T-helper 1 cell treated with Interleukin-12 subunit alpha and Interleukin-12 subunit beta and Interleukin-4 antibody, amounts not matched to agents 30 μg/mL and 1 μg/mL, for 36 hours (primary cell): ENCODE measurements around the gene CFAP46.

ENCODE experiments used
- H3K27ac Mint-ChIP-seq: one replicate; pipeline ENCODE4 v1.8.0; 2021; ENCODE audit warnings: mild to moderate bottlenecking, mixed read lengths
- H3K27me3 Mint-ChIP-seq: one replicate; pipeline ENCODE4 v1.8.0; 2021; ENCODE audit warnings: low read depth, mixed read lengths
- H3K36me3 Mint-ChIP-seq: one replicate; pipeline ENCODE4 v1.8.0; 2021; ENCODE audit warnings: low read depth, mixed read lengths
- H3K4me1 Mint-ChIP-seq: one replicate; pipeline ENCODE4 v1.8.0; 2021; ENCODE audit warnings: low read depth, mixed read lengths
- H3K4me3 Mint-ChIP-seq: one replicate; pipeline ENCODE4 v1.8.0; 2021; ENCODE audit warnings: mild to moderate bottlenecking, moderate library complexity, mixed read lengths
- H3K9me3 Mint-ChIP-seq: one replicate; pipeline ENCODE4 v1.8.0; 2021; ENCODE audit warnings: mixed read lengths

Gene CFAP46

GRCh38 chr10:132878730-132879407 lies 63.5 kb downstream of the CFAP46 start:
- Mint-ChIP-seq H3K4me3 (no peak overlapping the region), H3K36me3 (no peaks in the 10 kb centered on the region), H3K4me1 (no peaks in the 10 kb centered on the region), H3K9me3 (no peaks in the 10 kb centered on the region), H3K27me3 (no peaks in the 10 kb centered on the region), H3K27ac (no peak overlapping the region)

GRCh38 chr10:132878091-132878729 lies 64.2 kb downstream of the CFAP46 start:
- H3K27me3 Mint-ChIP-seq: no peaks in the 10 kb centered on the region

GRCh38 chr10:132877473-132877872 lies 64.9 kb downstream of the CFAP46 start:
- no peaks in the 10 kb centered on the region for H3K9me3 Mint-ChIP-seq
- H3K27ac Mint-ChIP-seq: no peak overlapping the region
- H3K36me3 Mint-ChIP-seq: no peaks in the 10 kb centered on the region
- no peaks in the 10 kb centered on the region for H3K4me1 Mint-ChIP-seq
- H3K27me3 Mint-ChIP-seq: no peaks in the 10 kb centered on the region
- H3K4me3 Mint-ChIP-seq: no peak overlapping the region

More at GRCh38 chr10:132878091-132878729, 64.2 kb downstream of the CFAP46 start:
- H3K36me3 Mint-ChIP-seq: no peaks in the 10 kb centered on the region
- no peaks in the 10 kb centered on the region for H3K4me1 Mint-ChIP-seq
- no peak overlapping the region for H3K27ac Mint-ChIP-seq
- H3K9me3 Mint-ChIP-seq: no peaks in the 10 kb centered on the region
- H3K4me3 Mint-ChIP-seq: no peak overlapping the region

GRCh38 chr10:132876993-132877431 lies 65.4 kb downstream of the CFAP46 start:
- Mint-ChIP-seq H3K4me3 (no peak overlapping the region), H3K27ac (no peak overlapping the region), H3K36me3 (no peaks in the 10 kb centered on the region), H3K27me3 (no peaks in the 10 kb centered on the region), H3K4me1 (no peaks in the 10 kb centered on the region), H3K9me3 (no peaks in the 10 kb centered on the region)

DNA sequence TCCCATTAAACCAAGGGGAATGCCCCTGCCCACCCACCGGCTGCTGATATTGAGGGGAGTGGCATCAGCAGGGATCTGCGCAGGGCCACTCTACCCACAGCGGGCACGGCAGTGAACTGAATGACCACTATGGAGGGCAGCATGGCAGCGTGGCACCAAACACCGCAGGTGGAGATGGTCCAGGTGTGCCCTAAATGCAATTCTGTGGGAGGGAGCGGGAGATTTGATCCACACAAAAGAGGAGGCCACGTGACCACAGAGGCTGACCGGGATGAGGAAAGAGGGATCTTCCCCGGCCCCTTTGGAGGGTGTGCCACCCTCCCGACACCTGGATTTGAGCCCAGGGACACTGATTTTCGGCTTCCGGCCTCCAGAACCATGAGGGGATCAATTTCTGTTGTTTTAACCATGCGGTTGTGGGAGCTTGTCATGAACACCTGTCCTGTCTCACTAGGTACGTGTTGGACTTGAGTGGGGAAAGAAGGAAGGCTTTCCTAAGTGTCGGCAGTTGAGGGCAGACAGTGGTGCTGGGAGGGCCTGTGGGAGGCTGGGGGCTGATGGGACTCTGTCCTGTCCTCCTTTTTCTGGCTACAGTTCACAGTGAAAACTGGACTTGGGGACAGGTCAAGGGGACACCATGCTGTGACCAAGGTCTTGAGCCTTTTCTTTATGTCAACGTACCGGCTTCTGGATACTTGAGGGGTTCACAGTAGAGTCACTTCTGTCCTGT lies 66.1 kb downstream of the CFAP46 start:
- Mint-ChIP-seq H3K36me3 (no peaks in the 10 kb centered on the region), H3K4me3 (no peak overlapping the region), H3K9me3 (no peaks in the 10 kb centered on the region), H3K27me3 (no peaks in the 10 kb centered on the region), H3K4me1 (no peaks in the 10 kb centered on the region), H3K27ac (no peak overlapping the region)

DNA sequence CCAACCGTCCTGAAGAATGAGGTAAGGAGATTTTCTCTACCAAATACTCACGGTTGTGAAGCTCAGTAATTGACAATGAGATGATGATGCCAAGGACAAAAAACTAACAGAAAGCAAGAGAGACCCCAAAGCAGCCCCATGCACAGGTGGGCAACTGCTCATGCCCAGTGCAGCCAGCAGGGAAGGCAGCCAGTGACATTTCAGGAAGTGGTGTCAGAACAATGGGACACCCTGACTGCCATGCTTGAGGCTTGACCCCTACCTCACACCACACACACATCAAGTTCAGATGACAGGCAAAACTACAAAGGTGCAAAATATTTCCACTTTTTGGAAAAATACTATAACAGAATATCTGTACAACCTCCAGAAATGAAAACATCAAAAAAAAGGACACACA lies 66.9 kb downstream of the CFAP46 start:
- H3K27me3 Mint-ChIP-seq: no peaks in the 10 kb centered on the region
- H3K4me1 Mint-ChIP-seq: no peaks in the 10 kb centered on the region
- no peak overlapping the region for H3K4me3 Mint-ChIP-seq
- no peak overlapping the region for H3K27ac Mint-ChIP-seq
- no peaks in the 10 kb centered on the region for H3K9me3 Mint-ChIP-seq
- H3K36me3 Mint-ChIP-seq: no peaks in the 10 kb centered on the region

DNA sequence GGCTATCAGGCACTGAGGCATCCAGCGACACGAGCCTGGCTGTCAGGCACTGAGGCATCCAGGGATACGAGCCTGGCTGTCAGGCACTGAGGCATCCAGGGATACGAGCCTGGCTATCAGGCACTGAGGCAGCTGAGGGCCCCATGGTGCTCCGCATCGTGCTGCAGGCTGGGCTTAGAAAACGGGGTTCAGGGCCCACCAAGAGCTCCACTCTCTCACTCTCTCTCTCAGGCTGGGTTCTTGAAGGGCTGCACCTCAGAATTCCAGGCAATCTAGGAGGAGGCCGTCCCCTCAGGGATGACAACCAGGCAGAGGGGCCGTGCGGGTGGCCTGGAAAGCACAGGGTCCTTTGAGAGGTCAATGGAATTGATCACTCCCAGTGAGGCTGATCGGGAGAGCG lies 69.0 kb downstream of the CFAP46 start:
- no peak overlapping the region for H3K27ac Mint-ChIP-seq
- no peaks in the 10 kb centered on the region for H3K4me1 Mint-ChIP-seq
- no peaks in the 10 kb centered on the region for H3K36me3 Mint-ChIP-seq
- H3K9me3 Mint-ChIP-seq: no peaks in the 10 kb centered on the region
- H3K27me3 Mint-ChIP-seq: no peaks in the 10 kb centered on the region
- H3K4me3 Mint-ChIP-seq: no peak overlapping the region

- Mint-ChIP-seq H3K4me3 (no peak overlapping the region), H3K36me3 (no peaks in the 10 kb centered on the region), H3K4me1 (no peaks in the 10 kb centered on the region), H3K27ac (no peak overlapping the region), H3K9me3 (no peaks in the 10 kb centered on the region), H3K27me3 (no peaks in the 10 kb centered on the region)
These were observed 69.7 kb downstream of the CFAP46 start for GRCh38 chr10:132872658-132873057.

DNA sequence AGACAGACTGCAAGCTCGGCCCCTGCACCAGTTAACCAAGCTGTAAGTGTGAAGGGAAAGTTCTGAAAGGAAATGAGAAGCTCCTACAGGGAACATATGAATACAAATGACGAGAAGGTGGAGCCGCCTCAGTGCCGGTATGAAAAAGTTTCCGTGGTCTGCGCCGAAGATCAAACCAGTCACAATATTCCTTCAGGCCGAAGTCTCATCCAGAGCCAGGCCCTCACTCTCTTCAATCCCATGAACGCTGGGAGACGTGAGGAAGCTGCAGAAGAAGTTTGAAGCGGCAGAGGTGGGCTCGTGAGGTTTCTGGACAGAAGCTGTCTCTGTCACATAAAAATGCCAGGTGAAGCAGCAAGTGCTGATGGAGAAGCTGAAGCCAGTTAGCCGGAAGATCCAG lies 71.9 kb downstream of the CFAP46 start:
- no peaks in the 10 kb centered on the region for H3K27me3 Mint-ChIP-seq
- H3K4me1 Mint-ChIP-seq: no peaks in the 10 kb centered on the region
- H3K27ac Mint-ChIP-seq: no peak overlapping the region
- H3K9me3 Mint-ChIP-seq: no peaks in the 10 kb centered on the region
- H3K36me3 Mint-ChIP-seq: no peaks in the 10 kb centered on the region
- no peak overlapping the region for H3K4me3 Mint-ChIP-seq

- no peaks in the 10 kb centered on the region for H3K27me3 Mint-ChIP-seq
- no peak overlapping the region for H3K4me3 Mint-ChIP-seq
- H3K4me1 Mint-ChIP-seq: no peaks in the 10 kb centered on the region
- no peaks in the 10 kb centered on the region for H3K36me3 Mint-ChIP-seq
- H3K9me3 Mint-ChIP-seq: no peaks in the 10 kb centered on the region
- H3K27ac Mint-ChIP-seq: no peak overlapping the region
These were observed 72.7 kb downstream of the CFAP46 start for GRCh38 chr10:132869621-132870020.

DNA sequence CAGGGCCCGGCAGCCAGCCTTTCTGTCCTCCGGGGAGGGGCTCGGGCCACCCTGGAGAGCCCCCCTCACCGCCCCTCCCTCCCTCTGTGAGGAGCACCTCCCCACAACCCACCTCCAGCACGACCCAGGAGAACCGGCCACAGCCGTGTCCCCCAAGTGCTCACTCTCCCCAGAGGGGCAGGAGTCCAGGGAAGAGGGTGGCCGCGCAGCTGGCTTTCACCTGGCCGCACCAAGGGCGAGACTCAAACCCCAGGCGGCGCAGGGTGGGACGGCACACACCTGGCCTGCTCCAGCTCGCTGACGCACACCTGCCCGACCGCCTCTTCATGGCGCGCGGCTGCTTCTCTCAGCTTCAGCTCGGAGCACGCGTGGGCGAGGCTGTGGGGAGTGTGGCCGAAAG lies 73.4 kb downstream of the CFAP46 start:
- Mint-ChIP-seq H3K27me3 (no peaks in the 10 kb centered on the region), H3K4me3 (no peak overlapping the region), H3K9me3 (no peaks in the 10 kb centered on the region), H3K4me1 (no peaks in the 10 kb centered on the region), H3K36me3 (no peaks in the 10 kb centered on the region), H3K27ac (no peak overlapping the region)

DNA sequence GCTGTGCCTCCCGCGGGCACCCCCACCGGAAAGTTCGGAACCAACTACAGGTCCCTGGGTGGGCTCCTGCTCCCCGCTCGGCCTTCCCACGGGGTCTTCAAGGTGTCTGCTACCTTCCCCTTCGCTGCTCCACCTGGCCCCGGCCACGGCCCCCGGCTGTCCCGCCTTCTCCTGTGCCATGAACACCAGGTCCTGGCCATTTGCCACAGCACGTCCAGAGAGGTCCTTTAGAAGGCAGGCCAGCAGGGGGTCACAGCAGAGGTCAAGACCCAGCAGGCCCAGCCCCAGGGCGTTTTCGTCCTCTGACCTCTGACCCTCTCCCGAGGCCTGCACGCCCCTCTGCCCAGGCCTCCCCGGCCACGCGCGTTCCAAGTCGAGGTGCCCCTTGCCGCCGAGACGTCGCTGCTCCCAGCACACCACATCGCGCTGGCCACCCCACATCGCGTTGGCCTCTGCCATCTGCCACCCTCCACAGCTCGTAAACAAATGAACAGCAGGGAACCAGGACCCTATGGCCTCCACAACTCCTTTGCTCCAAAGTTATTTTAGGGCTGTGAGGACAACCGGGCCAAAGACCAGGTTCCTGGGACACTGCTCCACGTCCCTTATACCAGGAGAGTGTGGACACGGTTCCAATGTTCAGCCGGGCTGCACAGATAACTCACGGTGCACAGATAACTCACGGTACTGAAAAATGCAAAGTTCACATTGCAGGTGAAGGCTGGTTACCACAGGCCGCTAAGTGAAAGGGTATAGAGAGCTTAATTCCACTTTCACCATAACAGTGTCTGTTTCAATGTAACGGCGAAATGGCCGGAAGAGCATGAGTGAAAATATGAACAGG lies 74.3 kb downstream of the CFAP46 start:
- H3K27me3 Mint-ChIP-seq: no peaks in the 10 kb centered on the region
- H3K36me3 Mint-ChIP-seq: no peaks in the 10 kb centered on the region
- H3K27ac Mint-ChIP-seq: no peak overlapping the region

DNA sequence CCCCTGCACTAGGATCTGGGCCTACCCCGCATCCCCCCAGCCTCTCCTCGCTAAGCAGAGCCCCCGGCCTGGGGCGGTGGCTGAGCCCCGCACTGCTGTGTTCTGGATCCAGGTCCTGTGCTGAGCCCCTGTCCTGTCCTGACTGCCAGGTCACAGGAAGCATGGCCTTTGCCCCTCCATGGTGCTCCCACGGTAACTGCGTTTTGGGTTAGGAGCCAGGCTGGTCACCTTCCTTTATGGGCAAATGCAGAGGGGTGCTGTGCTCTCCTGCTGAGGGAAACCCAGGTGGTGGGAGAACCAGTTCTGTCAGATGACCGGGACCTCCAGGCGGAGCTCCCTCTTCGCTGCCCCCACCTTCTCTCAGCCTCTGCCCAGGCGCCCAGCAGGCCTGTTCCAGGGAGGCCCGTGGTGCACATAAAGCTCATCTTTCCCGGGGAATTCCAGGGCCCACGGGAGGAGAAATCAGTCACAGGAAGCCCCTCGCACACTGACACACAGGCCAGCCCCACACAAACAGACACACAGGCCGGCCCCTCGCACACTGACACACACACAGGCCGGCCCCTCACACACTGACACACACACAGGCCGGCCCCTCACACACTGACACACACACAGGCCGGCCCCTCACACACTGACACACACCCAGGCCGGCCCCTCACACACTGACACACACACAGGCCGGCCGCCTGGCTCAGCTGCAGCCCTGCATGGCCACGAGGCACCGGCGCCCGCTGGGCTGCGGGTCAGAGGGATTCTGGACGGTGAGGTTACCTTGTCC lies 75.6 kb downstream of the CFAP46 start:
- Mint-ChIP-seq H3K27me3 (no peaks in the 10 kb centered on the region), H3K36me3 (no peaks in the 10 kb centered on the region), H3K4me1 (no peaks in the 10 kb centered on the region), H3K9me3 (no peaks in the 10 kb centered on the region), H3K27ac (no peak overlapping the region), H3K4me3 (no peak overlapping the region)

More for the DNA sequence above, 74.3 kb downstream of the CFAP46 start:
- no peak overlapping the region for H3K4me3 Mint-ChIP-seq
- no peaks in the 10 kb centered on the region for H3K4me1 Mint-ChIP-seq
- no peaks in the 10 kb centered on the region for H3K9me3 Mint-ChIP-seq
